Measurements from ENCODE around the gene SYCP2L. TPM values are rescaled to one million over a fixed set of nuclear protein-coding genes. Genes with fewer than 3 reads are reported as not detected.

The SYCP2L gene
- total and polyA plus RNA-seq, 2 of the 8 experiments (the other 6 are each of a cell fraction or from before 2014, with no cell fraction given), result 1.7 to 4.2 TPM

DNA sequence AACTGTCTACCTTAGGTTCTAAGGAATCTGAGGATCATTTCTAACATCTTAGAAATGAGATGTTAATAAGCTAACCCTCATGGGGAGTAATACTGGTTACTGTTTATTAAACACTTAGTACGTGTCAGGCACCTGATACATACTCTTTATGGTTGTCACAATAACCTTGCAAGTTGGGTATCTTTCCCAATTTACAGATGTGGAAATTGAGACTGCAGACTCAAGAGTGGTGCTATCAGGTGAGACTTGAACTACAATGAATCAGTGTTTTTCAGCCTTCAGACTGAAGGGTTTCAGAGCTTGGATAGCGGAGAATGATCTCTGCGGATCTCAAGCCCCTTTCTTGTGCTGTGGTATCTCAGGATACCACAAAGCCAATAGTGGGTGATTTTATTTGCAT is 130.2 kb downstream of the SYCP2L start:
- TF ChIP-seq RAD21 (IDR thresholded peaks at IDR 0.05 in 1 of 2, conservative IDR thresholded peaks at IDR 0.05 in 1 of 2; ENCODE audit: low read depth in 2 of 2, low read length in 2 of 2), result no peak
- TF ChIP-seq, protein P1, sequence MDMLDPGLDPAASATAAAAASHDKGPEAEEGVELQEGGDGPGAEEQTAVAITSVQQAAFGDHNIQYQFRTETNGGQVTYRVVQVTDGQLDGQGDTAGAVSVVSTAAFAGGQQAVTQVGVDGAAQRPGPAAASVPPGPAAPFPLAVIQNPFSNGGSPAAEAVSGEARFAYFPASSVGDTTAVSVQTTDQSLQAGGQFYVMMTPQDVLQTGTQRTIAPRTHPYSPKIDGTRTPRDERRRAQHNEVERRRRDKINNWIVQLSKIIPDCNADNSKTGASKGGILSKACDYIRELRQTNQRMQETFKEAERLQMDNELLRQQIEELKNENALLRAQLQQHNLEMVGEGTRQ (IDR thresholded peaks at IDR 0.05; ENCODE audit: low read length), result no peak
- no peak for TF ChIP-seq TBP (IDR thresholded peaks at IDR 0.05; ENCODE audit: low read depth, low read length)
- TF ChIP-seq SAP30 (IDR thresholded peaks at IDR 0.05; ENCODE audit: insufficient read depth, insufficient replicate concordance, low read length), result no peak
- TF ChIP-seq, protein P2, sequence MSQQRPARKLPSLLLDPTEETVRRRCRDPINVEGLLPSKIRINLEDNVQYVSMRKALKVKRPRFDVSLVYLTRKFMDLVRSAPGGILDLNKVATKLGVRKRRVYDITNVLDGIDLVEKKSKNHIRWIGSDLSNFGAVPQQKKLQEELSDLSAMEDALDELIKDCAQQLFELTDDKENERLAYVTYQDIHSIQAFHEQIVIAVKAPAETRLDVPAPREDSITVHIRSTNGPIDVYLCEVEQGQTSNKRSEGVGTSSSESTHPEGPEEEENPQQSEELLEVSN (IDR thresholded peaks at IDR 0.05), result no peak
- Histone ChIP-seq H3K23ac (ENCODE audit: insufficient read length) (no peak overlapping the region), H3K56ac (replicated peaks; ENCODE audit: insufficient read length, low read depth, low read length) (no peak overlapping the region), H2BK5ac (ENCODE audit: low read depth, low read length) (no peak overlapping the region), H3K14ac (ENCODE audit: insufficient read length) (no peak overlapping the region), H3K23me2 (ENCODE audit: low read depth, low read length) (no peaks in the 10 kb centered on the region), H3K79me2 (ENCODE audit: control insufficient read depth in 1 of 2, insufficient read depth in 2 of 2, low read length in 2 of 2) (no peaks in the 10 kb centered on the region), H2BK20ac (ENCODE audit: low read length) (no peak overlapping the region), H4K8ac (ENCODE audit: extremely low read depth, insufficient read depth, low read length) (no peak overlapping the region), H2BK12ac (ENCODE audit: low read depth, low read length) (no peak overlapping the region), H3K9me3 (ENCODE audit: insufficient read depth in 2 of 2, low read depth in 1 of 2, low read length in 1 of 2) (no peaks in the 10 kb centered on the region), H3K27me3 (replicated peaks in 1 of 4; ENCODE audit: control insufficient read depth in 3 of 4, extremely low read depth in 1 of 4, insufficient read depth in 3 of 4, low read length in 3 of 4) (no peaks in the 10 kb centered on the region; a peak in 1 of 7 replicates), H2AFZ (ENCODE audit: low read length) (no peak overlapping the region), H3K4ac (replicated peaks; ENCODE audit: insufficient read length, low read depth, low read length) (no peak overlapping the region), H3K79me1 (ENCODE audit: low read depth, low read length) (no peaks in the 10 kb centered on the region), H2AK5ac (ENCODE audit: low read depth, low read length) (no peak overlapping the region), H4K91ac (replicated peaks; ENCODE audit: insufficient read length, low read length) (no peak overlapping the region), H2BK15ac (ENCODE audit: low read length) (no peak overlapping the region), H4K20me1 (replicated peaks in 1 of 2; ENCODE audit: control insufficient read depth in 1 of 2, insufficient read depth in 2 of 2, low read length in 2 of 2) (no peaks in the 10 kb centered on the region), H2BK120ac (replicated peaks; ENCODE audit: low read depth, low read length) (no peak overlapping the region), H3K9ac (replicated peaks in 1 of 4; ENCODE audit: extremely low read depth in 1 of 4, low read depth in 3 of 4, low read length in 3 of 4) (no peak overlapping the region), H3K27ac (ENCODE audit: low read depth, low read length) (no peak overlapping the region), H4K5ac (ENCODE audit: insufficient read length, low read depth, low read length) (no peak overlapping the region), H3K4me2 (ENCODE audit: insufficient read depth in 1 of 2, low read depth in 2 of 2, low read length in 2 of 2) (no peak overlapping the region), H3K36me3 (ENCODE audit: control insufficient read depth in 2 of 4, insufficient read depth in 4 of 4, low read length in 3 of 4) (no peaks in the 10 kb centered on the region), H3K4me1 (replicated peaks in 1 of 4; ENCODE audit: control insufficient read depth in 3 of 4, insufficient read depth in 4 of 4, low read length in 3 of 4) (peaks cover 0 to 1% (median 0%) of the 10 kb centered on the region in 4 experiments; a peak in 3 of 7 replicates), H3K18ac (ENCODE audit: extremely low read depth, low read length) (no peak overlapping the region), H3K4me3 (ENCODE audit: extremely low read depth in 1 of 4, insufficient read depth in 2 of 4, low read depth in 3 of 4, low read length in 4 of 4) (no peak overlapping the region)
- ChIA-PET CTCF (ENCODE audit: partially characterized antibody) (interaction anchor here (0.7 to 0.8 kb wide), 3 partner anchors 10 to 25 kb away, joined by 3 read pairs; no protein-coding TSS in a partner anchor), POLR2A (ENCODE audit: partially characterized antibody) (no interaction called here)
- FAIRE-seq (no peak), DNase-seq (ENCODE audit: low read depth in 1 of 2, low spot score in 2 of 2) (no peak)
- 91% methylated on average over 3 of the region's 3 CpGs; no CpG with 5 or more reads in 1 of the 2 experiments for WGBS, 2 experiments (ENCODE audit: extremely low coverage in 1 of 2, insufficient coverage in 1 of 2, insufficient read length in 1 of 2, insufficient replicate concordance in 2 of 2, low coverage in 1 of 2, low lambda C conversion rate in 2 of 2, missing lambda C conversion rate in 1 of 2)
